Epithelial cell of esophagus (primary cell): ENCODE results near the gene SIK3.

Experiments
- DNase-seq: peaks from one replicate; pipeline ENCODE4 v3.0.0; 2010; ENCODE audit warnings: low read depth
- H3K4me3 ChIP-seq: 2 replicates; pipeline ENCODE4 v1.5.1; 2011; ENCODE audit warnings: mild to moderate bottlenecking, low read length, control low read depth
- CTCF ChIP-seq: IDR thresholded peaks from 2 replicates; pipeline ENCODE4 v1.5.1; 2011; ENCODE audit warnings: low read depth, mild to moderate bottlenecking, low read length, control low read depth, inconsistent platforms; ENCODE audit not compliant: insufficient read depth; ENCODE audit errors: missing control alignments

SIK3 gene

GRCh38 chr11:116847612-116848011, 250.6 kb downstream of the SIK3 start:
- no peak for DNase-seq
- no peak overlapping the region for H3K4me3 ChIP-seq
- no peak for TF ChIP-seq CTCF

- no peak for DNase-seq
- no peak for TF ChIP-seq CTCF
- no peak overlapping the region for H3K4me3 ChIP-seq
Measured at GRCh38 chr11:116844722-116845121, 253.5 kb downstream of the SIK3 start.

DNA sequence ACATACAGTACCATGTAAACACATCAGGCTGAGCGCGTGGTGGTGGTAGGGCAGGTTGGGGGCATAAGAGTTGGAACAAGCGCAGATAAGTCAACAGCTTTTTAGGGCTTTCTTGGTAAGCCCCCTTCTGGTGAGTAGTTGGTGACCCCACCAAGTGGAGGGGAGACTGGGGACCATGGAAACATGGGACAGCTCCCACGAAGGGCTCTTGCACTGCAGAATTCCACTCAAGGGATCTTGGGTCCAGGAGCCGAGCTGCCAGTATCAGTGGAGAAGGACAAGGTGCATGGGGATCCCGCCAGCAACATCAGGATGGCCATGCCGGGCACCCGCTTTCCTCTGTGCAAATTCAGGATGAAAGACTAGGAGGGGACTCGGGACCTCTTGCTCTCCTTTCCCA, 254.6 kb downstream of the SIK3 start:
- no peak for DNase-seq
- no peak for TF ChIP-seq CTCF
- H3K4me3 ChIP-seq = no peak overlapping the region

DNA sequence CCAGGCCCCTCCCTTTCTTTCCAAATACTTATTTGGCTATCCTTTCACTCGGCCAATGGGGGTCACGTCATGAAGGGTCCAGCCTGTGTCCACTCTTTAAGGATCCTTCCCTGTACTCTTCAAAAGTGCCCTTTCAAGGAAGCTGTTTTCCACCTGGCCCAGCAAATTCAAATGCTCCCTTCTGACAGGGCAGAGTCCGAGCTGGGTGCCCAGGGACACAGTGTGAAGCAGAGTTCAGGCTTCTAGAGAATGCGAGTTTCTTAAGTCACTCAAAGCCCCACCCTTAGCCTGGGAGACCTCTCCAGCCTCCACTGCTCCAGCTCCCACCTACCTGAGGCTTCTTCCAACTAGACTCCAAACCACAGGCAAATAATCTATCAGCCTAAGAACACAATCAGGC, 255.3 kb downstream of the SIK3 start:
- DNase-seq = no peak
- H3K4me3 ChIP-seq = no peak overlapping the region
- no peak for TF ChIP-seq CTCF

GRCh38 chr11:116842117-116842516, 256.1 kb downstream of the SIK3 start:
- DNase-seq = no peak
- TF ChIP-seq CTCF = no peak
- no peak overlapping the region for H3K4me3 ChIP-seq

GRCh38 chr11:116840746-116841296, 257.4 kb downstream of the SIK3 start:
- no peak for TF ChIP-seq CTCF
- DNase-seq = no peak
- no peak overlapping the region for H3K4me3 ChIP-seq

- DNase-seq = no peak
- no peak for TF ChIP-seq CTCF
- no peak overlapping the region for H3K4me3 ChIP-seq
Measured at GRCh38 chr11:116840224-116840745, 257.9 kb downstream of the SIK3 start.
